GM12878 (cell line): Measurements from ENCODE around the gene DEFB132. TPM values are rescaled to one million over a fixed set of nuclear protein-coding genes. Genes with fewer than 3 reads are reported as not detected.

Experiments
- ATAC-seq: fragments of 200-7000 bp; cut with Tn5 transposase; 3 replicates; pipeline ENCODE4 v1.9.1; 2020; ENCODE audit warnings: mild to moderate bottlenecking, moderate library complexity
- BruUV-seq: library from RNA; stranded (reverse); fragments of 400-500 nt; replicated peaks from 2 replicates; lab custom pipeline; 2021; lab: Mats Ljungman, UMichigan
- CTCF ChIA-PET: fragments of 300-600 bp; sonication (Branson Sonifier 250); formaldehyde crosslinking; extraction: SDS; loops from one replicate; lab custom pipeline; 2021; ENCODE audit warnings: inconsistent platforms; lab: Yijun Ruan, JAX
- POLR2A ChIA-PET: fragments of 350-600 bp; formaldehyde crosslinking; extraction: SDS; loops from one replicate; lab custom pipeline; 2021; ENCODE audit warnings: inconsistent platforms; lab: Charles Lee
- RAD21 ChIA-PET: fragments of 300-600 bp; sonication (Branson Sonifier 250); formaldehyde crosslinking; loops from one replicate; lab custom pipeline; 2023; ENCODE audit warnings: antibody characterized with exemption; ENCODE audit not compliant: unreplicated experiment; lab: Charles Lee
- SMC1A ChIA-PET: fragments of 300-600 bp; sonication (Branson Sonifier 250); formaldehyde crosslinking; loops from one replicate; lab custom pipeline; 2023; ENCODE audit not compliant: unreplicated experiment, uncharacterized antibody; lab: Charles Lee
- DNase-seq: peaks from one replicate; pipeline ENCODE4 v3.0.0-alpha.2; 2011; ENCODE audit warnings: low read depth, low spot score
- FAIRE-seq: peaks from 3 replicates; lab custom pipeline; 2011; peaks lifted over from hg19 to GRCh38; lab: Jason Lieb, UNC
- H2AFZ ChIP-seq: 2 replicates; pipeline ENCODE4 v1.6.0; 2011; ENCODE audit warnings: low read depth, low read length, control low read depth; ENCODE audit not compliant: control insufficient read depth
- H3K27ac ChIP-seq: 2 replicates; pipeline ENCODE4 v1.5.1; 2011; ENCODE audit warnings: control low read depth; ENCODE audit not compliant: control insufficient read depth, insufficient read depth
- H3K27me3 ChIP-seq, 2 experiments: replicated peaks in 1 of 2; 2 replicates each; pipeline versions ENCODE4 v1.6.0 to v1.6.1; 2011; ENCODE audit warnings: low read length in 1 of 2; ENCODE audit not compliant: control insufficient read depth in 2 of 2, insufficient read depth in 2 of 2
- H3K36me3 ChIP-seq, 2 experiments: 2 replicates each; pipeline ENCODE4 v1.5.1; 2011; ENCODE audit warnings: low read length in 1 of 2; ENCODE audit not compliant: control insufficient read depth in 2 of 2, insufficient read depth in 2 of 2
- H3K4me1 ChIP-seq: 2 replicates; pipeline ENCODE4 v1.6.1; 2011; ENCODE audit warnings: mild to moderate bottlenecking, low read length, moderate library complexity, mixed read lengths; ENCODE audit not compliant: control insufficient read depth, insufficient read depth
- H3K4me2 ChIP-seq: 2 replicates; pipeline ENCODE4 v1.6.0; 2011; ENCODE audit warnings: control low read depth; ENCODE audit not compliant: control insufficient read depth, insufficient read depth
- H3K4me3 ChIP-seq: fragments of 200-600 bp; sonication (generic); 2 replicates; pipeline ENCODE4 v1.5.1; 2016
- H3K79me2 ChIP-seq: 2 replicates; pipeline ENCODE4 v1.6.0; 2011; ENCODE audit warnings: low read length; ENCODE audit not compliant: control insufficient read depth, insufficient read depth
- H3K9ac ChIP-seq: 2 replicates; pipeline ENCODE4 v1.8.0; 2011; ENCODE audit warnings: low read length, control low read depth, mixed read lengths; ENCODE audit not compliant: control insufficient read depth, insufficient read depth
- H3K9me3 ChIP-seq: replicated peaks from 3 replicates; pipeline ENCODE4 v1.5.1; 2011; ENCODE audit warnings: mild to moderate bottlenecking, low read length; ENCODE audit not compliant: control insufficient read depth, insufficient read depth
- H4K20me1 ChIP-seq: 2 replicates; pipeline ENCODE4 v1.6.0; 2011; ENCODE audit not compliant: control insufficient read depth, insufficient read depth
- ATF3 ChIP-seq: IDR thresholded peaks from 2 replicates; pipeline ENCODE4 v1.6.1; 2011; ENCODE audit warnings: low read depth, mild to moderate bottlenecking, low read length, moderate library complexity, borderline replicate concordance; ENCODE audit errors: extremely low read depth
- E2F8 ChIP-seq: fragments of 450-650 bp; IDR thresholded peaks from 2 replicates; pipeline ENCODE4 v1.6.1; 2018; ENCODE audit warnings: mild to moderate bottlenecking, low read depth, moderate library complexity; ENCODE audit not compliant: partially characterized antibody
- KDM1A ChIP-seq: fragments of 200-600 bp; sonication (generic); IDR thresholded peaks from 2 replicates; pipeline ENCODE4 v1.6.1; 2016; ENCODE audit warnings: borderline replicate concordance
- MEF2A ChIP-seq: IDR thresholded peaks from 2 replicates; pipeline ENCODE4 v1.6.1; 2011; ENCODE audit warnings: low read depth, mild to moderate bottlenecking, low read length, moderate library complexity; ENCODE audit not compliant: insufficient read depth
- RB1 ChIP-seq: fragments of 450-650 bp; formaldehyde crosslinking; IDR thresholded peaks from 2 replicates; pipeline ENCODE4 v1.6.1; 2017; ENCODE audit warnings: mild to moderate bottlenecking, borderline replicate concordance
- SIX5 ChIP-seq: IDR thresholded peaks from 2 replicates; pipeline ENCODE4 v1.6.1; 2011; ENCODE audit warnings: mild to moderate bottlenecking, low read depth, low read length, moderate library complexity; ENCODE audit not compliant: severe bottlenecking
- YBX1 ChIP-seq: fragments of 450-650 bp; IDR thresholded peaks from 2 replicates; pipeline ENCODE4 v1.6.1; 2016; ENCODE audit warnings: antibody characterized with exemption
- WGBS: methylation state at CpG from one replicate; pipeline ENCODE4 v1.1.6; 2016; ENCODE audit warnings: low lambda C conversion rate; ENCODE audit not compliant: insufficient replicate concordance, insufficient coverage; ENCODE audit errors: missing lambda C conversion rate; 5-methylcytosine and 5-hydroxymethylcytosine counted together
- in situ Hi-C: fragments of 300-500 bp; cut with MboI; formaldehyde crosslinking; loops from 9 replicates; pipeline ENCODE4 v1.14.3; 2018; ENCODE audit warnings: mixed read lengths
- intact Hi-C: fragments of 100-400 bp; cut with micrococcal nuclease; formaldehyde crosslinking; loops from one replicate; pipeline ENCODE4 v1.14.2; 2022; ENCODE audit not compliant: unreplicated experiment
- polyA plus RNA-seq, 11 experiments: library from polyadenylated mRNA; depleted of rRNA in 4 of 11; unstranded in 6 of 11; stranded (reverse) in 5 of 11; fragments of >200 nt; fragmentation: Nextera tagmentation in 4 of 11; fragmentation: Illumina TruSeq in 1 of 11; extraction: Ambion mirVana in 4 of 11; extraction: Trizol in 1 of 11; gene quantifications; 1 replicate in 1 of 11; 2 replicates in 10 of 11; pipeline versions ENCODE4 v1.2.1 to v1.2.3, GENCODE V29; 2011 to 2016; ENCODE audit warnings: inconsistent platforms in 2 of 11, missing spikeins in 2 of 11, low read depth in 1 of 11
- total RNA-seq, 4 experiments: library from RNA; depleted of rRNA in 3 of 4; stranded (reverse); fragments of >200 nt in 3 of 4; fragmentation: Illumina TruSeq in 1 of 4; extraction: Trizol in 1 of 4; gene quantifications; 2 replicates each; pipeline versions ENCODE4 v1.2.1 to v1.2.3, GENCODE V29; 2013 to 2021
- TF ChIP-seq, protein P1 (sequence below): fragments of 450-650 bp; IDR thresholded peaks from 2 replicates; pipeline ENCODE4 v1.6.1; 2018; ENCODE audit warnings: borderline replicate concordance, mild to moderate bottlenecking; ENCODE audit not compliant: partially characterized antibody
- TF ChIP-seq, protein P2 (sequence below): IDR thresholded peaks from 2 replicates; pipeline ENCODE4 v1.6.1; 2012; ENCODE audit warnings: mild to moderate bottlenecking, low read depth, low read length

DEFB132 gene
- total and polyA plus RNA-seq, 10 of the 15 experiments (the other 5 are each of a cell fraction or from before 2014, with no cell fraction given), result not detected

DNA sequence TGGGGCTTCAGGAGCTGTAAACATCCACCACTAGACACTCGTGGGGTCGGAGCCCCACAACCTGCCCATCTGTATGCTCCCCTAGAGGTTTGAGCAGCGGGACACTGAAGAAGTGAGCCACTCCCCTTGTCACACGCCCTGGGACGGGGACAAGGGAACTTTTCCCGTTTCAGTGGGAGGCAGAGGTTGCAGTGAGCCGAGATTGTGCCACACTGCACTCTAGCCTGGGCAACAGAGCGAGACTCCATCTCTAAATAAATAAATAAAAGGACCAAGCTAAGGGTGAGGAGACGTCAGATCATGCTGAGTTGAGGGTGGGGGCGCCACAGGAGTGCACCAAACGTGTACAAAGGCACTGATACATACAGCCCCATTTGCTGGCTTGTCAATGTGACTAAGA lies 48.2 kb downstream of the DEFB132 start (continued):
- TF ChIP-seq E2F8 (no peak), KDM1A (no peak)

DNA sequence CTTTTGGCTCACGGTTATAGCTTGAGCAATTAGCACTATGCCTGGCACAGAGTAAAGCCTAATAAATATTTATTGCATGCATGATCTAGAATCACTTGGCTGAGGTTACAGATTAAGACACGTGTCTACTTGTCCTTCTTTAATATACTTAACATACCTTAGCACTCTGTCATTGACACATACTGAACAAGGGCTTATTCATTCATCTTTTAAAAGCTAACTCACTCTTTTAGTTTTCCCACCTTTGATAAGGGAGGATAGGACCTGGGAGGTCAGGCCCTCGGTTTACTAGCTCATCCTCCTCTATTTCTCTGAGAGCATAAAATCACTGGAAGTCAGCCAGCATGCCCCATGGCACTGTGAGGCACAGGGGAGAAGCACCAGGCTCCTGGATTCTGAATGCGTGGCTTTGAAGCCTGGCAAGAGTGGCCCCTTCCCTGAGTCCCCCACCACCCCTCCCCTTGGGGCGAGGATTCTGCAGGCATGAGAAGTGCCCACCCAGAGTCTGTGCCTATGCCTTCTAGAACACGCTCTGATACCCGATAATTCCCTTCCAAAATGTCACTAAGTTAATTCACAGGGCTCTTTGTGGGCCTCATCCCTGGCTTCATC lies 51.0 kb downstream of the DEFB132 start:
- Histone ChIP-seq H3K36me3 (no peaks in the 10 kb centered on the region), H3K9me3 (no peaks in the 10 kb centered on the region), H3K27me3 (no peaks in the 10 kb centered on the region), H2AFZ (no peak overlapping the region), H3K4me3 (no peak overlapping the region), H3K4me1 (peaks cover 4% of the 10 kb centered on the region; the same call in 1 of the 2 replicates), H3K27ac (no peak overlapping the region), H4K20me1 (no peaks in the 10 kb centered on the region), H3K9ac (no peak overlapping the region), H3K79me2 (no peaks in the 10 kb centered on the region), H3K4me2 (no peak overlapping the region)
- WGBS, result 52% methylated on average over 7 of the region's 7 CpGs
- BruUV-seq, result no TSS peak
- in situ Hi-C loops (no loop called here), intact Hi-C loops (no loop called here)
- ChIA-PET SMC1A (interaction anchor here (1.0 to 1.5 kb wide), 3 partner anchors 9 to 22 kb away, joined by 3 to 6 read pairs (median 5); no protein-coding TSS in a partner anchor), CTCF (interaction anchor here (1.1 to 2.3 kb wide), 3 partner anchors 8 to 42 kb away, joined by 5 to 12 read pairs (median 6); no protein-coding TSS in a partner anchor), RAD21 (interaction anchor here (1.2 to 2.7 kb wide), 3 partner anchors 10 to 42 kb away, joined by 3 to 12 read pairs (median 10); partner anchors contain the start of gene ZCCHC3), POLR2A (interaction anchor here (2.5 kb wide), 1 partner anchor 16 kb away, joined by 11 read pairs; the partner anchor contains the start of gene SOX12)
- DNase-seq, result no peak
- ATAC-seq, result no peak
- no peak for FAIRE-seq
- no peak for TF ChIP-seq MEF2A
- no peak for TF ChIP-seq ATF3
- TF ChIP-seq YBX1, result no peak
- TF ChIP-seq, protein P1, sequence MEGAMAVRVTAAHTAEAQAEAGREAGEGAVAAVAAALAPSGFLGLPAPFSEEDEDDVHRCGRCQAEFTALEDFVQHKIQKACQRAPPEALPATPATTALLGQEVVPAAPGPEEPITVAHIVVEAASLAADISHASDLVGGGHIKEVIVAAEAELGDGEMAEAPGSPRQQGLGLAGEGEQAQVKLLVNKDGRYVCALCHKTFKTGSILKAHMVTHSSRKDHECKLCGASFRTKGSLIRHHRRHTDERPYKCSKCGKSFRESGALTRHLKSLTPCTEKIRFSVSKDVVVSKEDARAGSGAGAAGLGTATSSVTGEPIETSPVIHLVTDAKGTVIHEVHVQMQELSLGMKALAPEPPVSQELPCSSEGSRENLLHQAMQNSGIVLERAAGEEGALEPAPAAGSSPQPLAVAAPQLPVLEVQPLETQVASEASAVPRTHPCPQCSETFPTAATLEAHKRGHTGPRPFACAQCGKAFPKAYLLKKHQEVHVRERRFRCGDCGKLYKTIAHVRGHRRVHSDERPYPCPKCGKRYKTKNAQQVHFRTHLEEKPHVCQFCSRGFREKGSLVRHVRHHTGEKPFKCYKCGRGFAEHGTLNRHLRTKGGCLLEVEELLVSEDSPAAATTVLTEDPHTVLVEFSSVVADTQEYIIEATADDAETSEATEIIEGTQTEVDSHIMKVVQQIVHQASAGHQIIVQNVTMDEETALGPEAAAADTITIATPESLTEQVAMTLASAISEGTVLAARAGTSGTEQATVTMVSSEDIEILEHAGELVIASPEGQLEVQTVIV, result no peak
- TF ChIP-seq, protein P2, sequence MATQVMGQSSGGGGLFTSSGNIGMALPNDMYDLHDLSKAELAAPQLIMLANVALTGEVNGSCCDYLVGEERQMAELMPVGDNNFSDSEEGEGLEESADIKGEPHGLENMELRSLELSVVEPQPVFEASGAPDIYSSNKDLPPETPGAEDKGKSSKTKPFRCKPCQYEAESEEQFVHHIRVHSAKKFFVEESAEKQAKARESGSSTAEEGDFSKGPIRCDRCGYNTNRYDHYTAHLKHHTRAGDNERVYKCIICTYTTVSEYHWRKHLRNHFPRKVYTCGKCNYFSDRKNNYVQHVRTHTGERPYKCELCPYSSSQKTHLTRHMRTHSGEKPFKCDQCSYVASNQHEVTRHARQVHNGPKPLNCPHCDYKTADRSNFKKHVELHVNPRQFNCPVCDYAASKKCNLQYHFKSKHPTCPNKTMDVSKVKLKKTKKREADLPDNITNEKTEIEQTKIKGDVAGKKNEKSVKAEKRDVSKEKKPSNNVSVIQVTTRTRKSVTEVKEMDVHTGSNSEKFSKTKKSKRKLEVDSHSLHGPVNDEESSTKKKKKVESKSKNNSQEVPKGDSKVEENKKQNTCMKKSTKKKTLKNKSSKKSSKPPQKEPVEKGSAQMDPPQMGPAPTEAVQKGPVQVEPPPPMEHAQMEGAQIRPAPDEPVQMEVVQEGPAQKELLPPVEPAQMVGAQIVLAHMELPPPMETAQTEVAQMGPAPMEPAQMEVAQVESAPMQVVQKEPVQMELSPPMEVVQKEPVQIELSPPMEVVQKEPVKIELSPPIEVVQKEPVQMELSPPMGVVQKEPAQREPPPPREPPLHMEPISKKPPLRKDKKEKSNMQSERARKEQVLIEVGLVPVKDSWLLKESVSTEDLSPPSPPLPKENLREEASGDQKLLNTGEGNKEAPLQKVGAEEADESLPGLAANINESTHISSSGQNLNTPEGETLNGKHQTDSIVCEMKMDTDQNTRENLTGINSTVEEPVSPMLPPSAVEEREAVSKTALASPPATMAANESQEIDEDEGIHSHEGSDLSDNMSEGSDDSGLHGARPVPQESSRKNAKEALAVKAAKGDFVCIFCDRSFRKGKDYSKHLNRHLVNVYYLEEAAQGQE, result no peak
- TF ChIP-seq RB1, result no peak
- no peak for TF ChIP-seq SIX5
